Measurements from ENCODE around the gene FNDC8.
"Not testable (repeated sequence)": the region's sequence is repeated elsewhere in the genome, so short reads cannot be mapped to it uniquely, and the experiment has no call there.

FNDC8 gene

DNA sequence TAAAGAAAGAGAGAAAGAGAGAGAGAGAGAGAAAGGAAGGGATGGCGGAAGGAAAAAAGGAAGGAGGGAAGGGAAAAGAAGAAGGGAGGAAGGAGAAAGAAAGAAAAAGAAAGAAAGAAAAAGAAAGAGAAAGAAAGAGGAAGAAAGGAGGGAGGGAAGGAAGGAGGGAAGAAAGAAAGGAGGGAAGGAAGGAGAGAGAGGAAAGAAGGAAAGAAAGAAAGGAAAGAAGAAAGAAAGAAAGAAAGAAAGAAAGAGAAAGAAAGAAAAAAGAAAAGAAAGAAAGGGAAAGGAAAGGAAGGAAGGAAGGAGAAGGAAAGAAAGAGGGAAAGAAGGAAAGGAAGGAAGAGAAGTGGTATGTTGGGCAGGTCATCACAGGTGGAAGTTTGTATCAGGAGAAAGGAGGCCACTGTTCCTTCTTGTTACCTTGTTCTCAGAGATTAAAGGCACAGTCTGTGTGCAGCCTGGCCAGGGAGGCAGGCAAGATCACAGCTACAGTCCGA lies 53.5 kb downstream of the FNDC8 start:
- no peak for DNase-seq

DNA sequence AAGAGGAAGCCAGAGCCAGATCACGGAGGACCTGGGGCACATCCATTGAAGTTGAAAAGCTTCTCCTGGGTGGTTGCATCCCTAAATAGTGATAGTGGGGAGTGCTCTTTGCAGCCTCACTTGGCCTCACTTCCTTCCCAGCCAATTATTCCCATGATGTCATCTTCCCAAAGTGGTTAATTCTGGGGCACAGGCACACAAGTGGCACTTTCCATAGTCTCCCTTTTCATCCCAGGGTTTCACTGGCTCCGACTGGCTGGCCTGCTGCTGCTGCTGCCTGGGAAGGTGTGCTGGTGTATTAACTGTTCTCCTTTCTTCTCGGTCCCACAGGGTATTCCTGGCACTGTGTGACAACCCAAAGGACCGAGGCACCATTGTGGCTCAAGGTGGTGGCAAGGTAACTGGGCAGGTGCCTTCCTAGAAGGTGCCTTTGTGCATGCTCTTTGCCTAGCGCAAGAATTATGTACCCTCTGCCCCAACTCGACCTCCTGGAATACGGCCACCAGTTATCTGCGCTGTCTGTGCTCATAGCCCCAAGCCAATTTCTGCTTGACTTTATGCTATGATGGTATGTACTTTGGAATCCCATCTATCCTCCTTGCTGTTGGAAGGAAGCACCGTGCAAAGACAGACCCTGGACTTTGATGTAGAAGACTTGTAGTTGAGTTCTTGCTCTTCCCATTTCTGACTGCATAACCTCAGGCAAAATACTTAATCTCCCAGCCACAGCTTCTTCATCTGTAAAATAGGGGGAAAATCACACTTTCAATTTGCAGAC lies 54.4 kb downstream of the FNDC8 start:
- no peak for DNase-seq

DNA sequence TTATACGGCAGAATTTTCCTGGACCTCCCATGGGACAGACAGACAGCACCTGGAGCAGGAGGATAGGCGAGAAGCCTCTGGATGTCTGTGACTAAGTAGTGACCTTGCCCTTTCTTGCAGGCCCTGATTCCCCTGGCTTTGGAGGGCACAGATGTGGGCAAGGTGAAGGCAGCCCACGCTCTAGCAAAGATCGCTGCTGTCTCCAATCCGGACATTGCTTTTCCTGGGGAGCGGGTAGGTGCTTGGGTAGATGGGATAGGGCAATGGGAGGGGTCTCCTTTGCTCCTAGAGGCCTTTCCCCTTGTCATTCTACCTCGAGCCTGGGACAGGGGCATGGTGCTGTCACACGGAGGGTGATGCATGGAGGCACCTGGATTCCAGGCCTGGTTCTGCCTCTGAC lies 55.5 kb downstream of the FNDC8 start:
- DNase-seq = no peak

DNA sequence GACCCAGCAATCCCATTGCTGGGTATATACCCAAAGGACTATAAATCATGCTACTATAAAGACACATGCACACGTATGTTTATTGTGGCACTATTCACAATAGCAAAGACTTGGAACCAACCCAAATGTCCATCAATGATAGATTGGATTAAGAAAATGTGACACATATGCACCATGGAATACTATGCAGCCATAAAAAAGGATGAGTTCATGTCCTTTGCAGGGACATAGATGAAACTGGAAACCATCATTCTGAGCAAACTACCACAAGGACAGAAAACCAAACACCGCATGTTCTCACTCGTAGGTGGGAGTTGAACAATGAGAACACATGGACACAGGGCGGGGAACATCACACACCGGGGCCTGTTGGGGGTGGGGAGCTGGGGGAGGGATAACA lies 58.0 kb downstream of the FNDC8 start:
- not testable (repeated sequence) for DNase-seq
